ENCODE measurements around the gene TRIP11. TPM values are rescaled to one million over a fixed set of nuclear protein-coding genes. Genes with fewer than 3 reads are reported as not detected.
A peak's percentile ranks its signal among the peaks of the same experiment; 100 is the strongest.
"Not testable (repeated sequence)": the region's sequence is repeated elsewhere in the genome, so short reads cannot be mapped to it uniquely, and the experiment has no call there.

Gene TRIP11
- total and polyA plus RNA-seq, 5 donors from 2014 or later: 39.8 to 55.9 (median 43.9) TPM

DNA sequence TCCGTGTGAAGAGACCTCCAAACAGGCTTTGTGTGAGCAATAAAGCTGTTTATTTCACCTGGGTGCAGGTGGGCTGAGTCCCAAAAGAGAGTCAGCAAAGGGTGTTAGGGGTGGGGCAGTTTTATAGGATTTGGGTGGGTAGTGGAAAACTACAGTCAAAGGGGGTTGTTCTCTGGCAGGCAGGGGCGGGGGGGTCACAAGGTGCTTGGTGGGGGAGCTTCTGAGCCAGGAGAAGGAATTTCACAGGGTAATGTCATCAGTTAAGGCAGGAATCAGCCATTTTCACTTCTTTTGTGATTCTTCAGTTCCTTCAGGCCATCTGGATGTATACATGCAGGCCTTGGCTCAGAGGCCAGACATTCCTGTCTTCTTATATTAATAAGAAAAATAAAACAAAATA lies 1.9 kb upstream of the TRIP11 start:
- Mint-ChIP-seq H3K27ac (peak overlapping the region in 1 of 3 donors; percentile 91), H3K4me3 (peak overlapping the region in 3 of 4 donors; percentile 11 to 59 (median 58)), H3K4me1 (peaks cover 22 to 37% (median 34%) of the 10 kb centered on the region in 4 donors)
- H3K9me3 ChIP-seq (ENCODE audit: control insufficient read depth in 2 of 2, low read length in 2 of 2); H3K9me3 Mint-ChIP-seq; H3K27me3 ChIP-seq (ENCODE audit: control insufficient read depth, insufficient read depth, low read length); H3K27ac ChIP-seq (ENCODE audit: insufficient read depth, low read length, poor library complexity, severe bottlenecking); ATAC-seq (ENCODE audit: low read depth in 2 of 2); H3K4me3 ChIP-seq (ENCODE audit: low read depth, low read length); H3K27me3 Mint-ChIP-seq; H3K36me3 Mint-ChIP-seq; H3K36me3 ChIP-seq (ENCODE audit: control insufficient read depth, insufficient read depth, low read length); DNase-seq: not testable (repeated sequence)
- peaks cover 35% of the 10 kb centered on the region for H3K4me1 ChIP-seq (ENCODE audit: control insufficient read depth, insufficient read depth, low read length, poor library complexity, severe bottlenecking)

DNA sequence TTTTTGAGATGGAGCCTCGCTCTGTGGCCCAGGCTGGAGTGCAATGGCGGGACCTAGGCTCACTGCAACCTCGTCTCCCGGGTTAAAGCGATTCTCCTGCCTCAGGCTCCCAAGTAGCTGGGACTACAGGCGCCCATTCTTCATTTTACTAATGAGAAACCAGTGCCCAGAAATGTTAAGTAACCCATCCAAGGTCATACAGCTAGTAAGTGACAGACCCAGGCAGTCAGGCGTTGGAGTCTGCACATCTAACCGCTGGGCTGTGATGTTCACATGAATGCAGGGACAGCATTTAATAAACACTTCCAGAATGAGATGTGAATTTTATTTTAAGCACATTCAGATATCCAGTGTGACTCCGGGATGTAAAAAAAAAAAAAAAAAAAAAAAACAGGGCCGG lies 1.3 kb upstream of the TRIP11 start:
- Mint-ChIP-seq H3K27ac (peak overlapping the region in 2 of 3 donors; percentile 42 to 91), H3K4me1 (peaks cover 26 to 42% (median 37%) of the 10 kb centered on the region in 4 donors), H3K27me3 (no peaks in the 10 kb centered on the region), H3K9me3 (no peaks in the 10 kb centered on the region), H3K4me3 (peak overlapping the region in 3 of 4 donors; percentile 11 to 100 (median 99)), H3K36me3 (peaks cover 7% of the 10 kb centered on the region)
- DNase-seq: no peak
- peaks cover 0 to 4% of the 10 kb centered on the region in 2 experiments for H3K9me3 ChIP-seq (ENCODE audit: control insufficient read depth in 2 of 2, low read length in 2 of 2)
- peaks cover 38% of the 10 kb centered on the region for H3K4me1 ChIP-seq (ENCODE audit: control insufficient read depth, insufficient read depth, low read length, poor library complexity, severe bottlenecking)
- peak overlapping the region; percentile 89 for H3K27ac ChIP-seq (ENCODE audit: insufficient read depth, low read length, poor library complexity, severe bottlenecking)
- ATAC-seq (ENCODE audit: low read depth in 2 of 2): no peak
- H3K27me3 ChIP-seq (ENCODE audit: control insufficient read depth, insufficient read depth, low read length): no peaks in the 10 kb centered on the region
- H3K4me3 ChIP-seq (ENCODE audit: low read depth, low read length): peak overlapping the region; percentile 98
- H3K36me3 ChIP-seq (ENCODE audit: control insufficient read depth, insufficient read depth, low read length): no peaks in the 10 kb centered on the region

DNA sequence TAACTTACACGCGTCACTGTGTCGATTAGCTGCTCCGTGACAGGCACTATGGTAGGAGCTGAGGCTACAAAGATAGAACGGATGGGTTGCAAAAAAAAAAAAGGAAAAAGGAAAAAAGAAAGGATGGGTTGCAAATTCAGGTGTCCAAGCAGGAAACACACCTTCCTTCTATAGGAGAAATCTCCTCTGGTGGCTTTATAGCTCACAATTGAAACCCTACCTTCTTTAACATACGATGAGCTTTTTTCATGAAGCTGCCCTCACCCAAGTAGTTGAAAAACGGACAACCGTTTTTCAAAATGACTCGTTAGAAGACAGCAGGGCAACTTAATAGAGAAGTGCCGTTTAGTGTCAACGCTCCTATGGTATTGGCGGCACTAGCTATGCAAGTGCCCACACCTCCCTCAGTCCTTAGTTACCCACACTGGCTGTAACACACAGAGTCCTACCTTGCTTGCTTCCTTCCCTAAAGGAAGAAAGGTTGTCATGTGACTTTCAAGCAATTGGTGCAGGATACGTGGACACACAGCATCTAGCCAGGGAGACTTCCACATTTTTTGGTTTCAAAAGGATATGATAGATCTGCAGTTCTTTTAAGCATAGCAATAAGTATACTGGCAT lies 682 bp upstream of the TRIP11 start:
- DNase-seq: peak in 1 of 3 donors; percentile 61
- peak overlapping the region in 2 of 3 donors; percentile 99 for H3K27ac Mint-ChIP-seq
- H3K9me3 ChIP-seq (ENCODE audit: control insufficient read depth in 2 of 2, low read length in 2 of 2): no peaks in the 10 kb centered on the region
- no peak for ATAC-seq (ENCODE audit: low read depth in 2 of 2)
- H3K4me1 Mint-ChIP-seq: peaks cover 31 to 49% (median 40%) of the 10 kb centered on the region in 4 donors
- peak overlapping the region; percentile 96 to 100 (median 98) for H3K4me3 Mint-ChIP-seq
- no peaks in the 10 kb centered on the region for H3K27me3 Mint-ChIP-seq
- no peaks in the 10 kb centered on the region for H3K9me3 Mint-ChIP-seq
- no peaks in the 10 kb centered on the region for H3K36me3 ChIP-seq (ENCODE audit: control insufficient read depth, insufficient read depth, low read length)
- H3K27me3 ChIP-seq (ENCODE audit: control insufficient read depth, insufficient read depth, low read length): no peaks in the 10 kb centered on the region
- H3K4me3 ChIP-seq (ENCODE audit: low read depth, low read length): peak overlapping the region; percentile 98
- peaks cover 7% of the 10 kb centered on the region for H3K36me3 Mint-ChIP-seq
- H3K27ac ChIP-seq (ENCODE audit: insufficient read depth, low read length, poor library complexity, severe bottlenecking): peak overlapping the region; percentile 89
- peaks cover 38% of the 10 kb centered on the region for H3K4me1 ChIP-seq (ENCODE audit: control insufficient read depth, insufficient read depth, low read length, poor library complexity, severe bottlenecking)

DNA sequence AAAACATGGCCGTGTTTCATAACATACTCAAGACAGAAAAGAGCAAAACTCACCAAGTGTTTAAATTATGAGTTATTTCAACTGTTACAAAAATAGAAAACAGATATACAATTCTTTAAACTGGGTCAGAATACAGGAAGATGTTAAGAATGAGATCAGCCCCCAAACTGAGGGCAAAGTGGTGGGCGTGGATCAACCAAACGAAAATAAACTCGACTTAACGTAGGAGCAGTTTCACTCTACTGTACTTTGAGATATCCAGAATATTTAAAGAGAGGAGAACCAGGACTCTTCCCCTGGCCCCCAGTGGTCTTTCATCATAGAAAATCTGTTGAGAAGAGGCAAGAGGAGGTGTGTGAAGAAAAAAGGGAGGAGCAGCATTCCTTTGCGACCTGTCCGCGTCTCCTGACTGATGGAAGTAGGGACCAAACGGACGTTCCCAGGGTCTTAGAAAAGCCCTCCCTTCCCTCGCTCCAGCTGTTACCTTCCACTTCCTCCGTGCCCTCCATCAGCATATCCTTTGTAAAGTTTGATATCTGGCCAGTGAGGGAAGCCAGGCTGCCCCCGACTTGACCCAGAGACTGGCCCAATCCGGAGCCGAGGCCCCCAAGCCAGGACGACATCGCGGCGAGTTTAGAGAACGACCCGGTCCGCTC lies 668 bp downstream of the TRIP11 start:
- DNase-seq (peak in 2 of 3 donors; percentile 26 to 44), ATAC-seq (ENCODE audit: low read depth in 2 of 2) (no peak)
- Mint-ChIP-seq H3K27ac (peak overlapping the region in 2 of 3 donors; percentile 99), H3K4me3 (peak overlapping the region; percentile 96 to 100 (median 98)), H3K36me3 (peaks cover 7% of the 10 kb centered on the region), H3K27me3 (no peaks in the 10 kb centered on the region), H3K9me3 (no peaks in the 10 kb centered on the region), H3K4me1 (peaks cover 31 to 59% (median 40%) of the 10 kb centered on the region in 4 donors)
- peaks cover 38% of the 10 kb centered on the region for H3K4me1 ChIP-seq (ENCODE audit: control insufficient read depth, insufficient read depth, low read length, poor library complexity, severe bottlenecking)
- no peaks in the 10 kb centered on the region for H3K27me3 ChIP-seq (ENCODE audit: control insufficient read depth, insufficient read depth, low read length)
- peak overlapping the region; percentile 89 for H3K27ac ChIP-seq (ENCODE audit: insufficient read depth, low read length, poor library complexity, severe bottlenecking)
- H3K4me3 ChIP-seq (ENCODE audit: low read depth, low read length): peak overlapping the region; percentile 98
- H3K9me3 ChIP-seq (ENCODE audit: control insufficient read depth in 2 of 2, low read length in 2 of 2): no peaks in the 10 kb centered on the region
- H3K36me3 ChIP-seq (ENCODE audit: control insufficient read depth, insufficient read depth, low read length): no peaks in the 10 kb centered on the region

DNA sequence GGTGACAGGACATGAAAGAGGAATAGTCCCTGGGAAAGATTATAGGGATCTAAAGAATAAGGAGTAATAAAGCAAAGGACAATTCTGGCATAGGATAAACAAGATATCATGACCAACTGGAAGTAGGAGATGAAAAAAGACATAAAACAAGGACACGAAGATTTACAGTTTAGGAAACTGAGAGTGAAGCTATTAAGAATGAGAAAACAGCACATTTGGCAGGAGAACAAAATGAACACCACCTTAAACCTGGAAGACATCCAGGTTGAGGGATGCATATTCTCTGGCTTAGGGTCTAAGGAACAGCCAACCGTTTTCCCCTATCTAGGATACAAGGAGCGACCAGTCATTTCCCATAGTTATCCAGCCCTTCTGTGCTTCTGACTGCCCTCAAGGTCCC lies 1.9 kb downstream of the TRIP11 start:
- peaks cover 38 to 67% (median 49%) of the 10 kb centered on the region in 4 donors for H3K4me1 Mint-ChIP-seq
- no peak for ATAC-seq (ENCODE audit: low read depth in 2 of 2)
- peaks cover 38% of the 10 kb centered on the region for H3K4me1 ChIP-seq (ENCODE audit: control insufficient read depth, insufficient read depth, low read length, poor library complexity, severe bottlenecking)

DNA sequence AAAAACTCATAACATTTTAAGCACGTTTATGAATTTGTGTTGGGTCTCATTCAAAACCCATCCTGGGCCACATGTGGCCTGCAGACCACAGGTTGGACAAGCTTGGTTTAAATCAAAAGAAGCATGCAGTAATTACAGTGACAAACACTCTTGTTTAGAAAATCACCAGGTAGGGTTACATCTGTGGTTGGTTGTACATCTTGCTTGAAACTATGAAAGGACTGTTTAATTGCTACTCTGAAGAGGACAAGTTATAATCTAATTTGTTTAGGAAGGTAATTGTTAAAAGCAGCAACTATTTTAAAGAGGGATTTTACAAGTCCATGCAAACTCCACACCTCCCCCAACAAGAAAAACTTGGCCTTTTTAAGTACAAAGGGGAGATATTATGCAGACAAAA lies 4.0 kb downstream of the TRIP11 start:
- Mint-ChIP-seq H3K9me3 (no peaks in the 10 kb centered on the region), H3K36me3 (peaks cover 7% of the 10 kb centered on the region), H3K4me1 (peaks cover 38 to 67% (median 48%) of the 10 kb centered on the region in 4 donors), H3K4me3 (peak overlapping the region; percentile 1 to 97 (median 33)), H3K27me3 (no peaks in the 10 kb centered on the region), H3K27ac (peak overlapping the region in 1 of 3 donors; percentile 36)
- Histone ChIP-seq H3K4me1 (ENCODE audit: control insufficient read depth, insufficient read depth, low read length, poor library complexity, severe bottlenecking) (peaks cover 32% of the 10 kb centered on the region), H3K4me3 (ENCODE audit: low read depth, low read length) (peak overlapping the region; percentile 23), H3K27ac (ENCODE audit: insufficient read depth, low read length, poor library complexity, severe bottlenecking) (peak overlapping the region; percentile 8), H3K36me3 (ENCODE audit: control insufficient read depth, insufficient read depth, low read length) (peaks cover 10% of the 10 kb centered on the region), H3K27me3 (ENCODE audit: control insufficient read depth, insufficient read depth, low read length) (no peaks in the 10 kb centered on the region), H3K9me3 (ENCODE audit: control insufficient read depth in 2 of 2, low read length in 2 of 2) (no peaks in the 10 kb centered on the region)
- ATAC-seq (ENCODE audit: low read depth in 2 of 2) (no peak), DNase-seq (no peak)

More for the DNA sequence above, 1.9 kb downstream of the TRIP11 start:
- no peak for DNase-seq
- Histone ChIP-seq H3K27me3 (ENCODE audit: control insufficient read depth, insufficient read depth, low read length) (no peaks in the 10 kb centered on the region), H3K27ac (ENCODE audit: insufficient read depth, low read length, poor library complexity, severe bottlenecking) (no peak overlapping the region), H3K9me3 (ENCODE audit: control insufficient read depth in 2 of 2, low read length in 2 of 2) (no peaks in the 10 kb centered on the region), H3K4me3 (ENCODE audit: low read depth, low read length) (peak overlapping the region; percentile 98), H3K36me3 (ENCODE audit: control insufficient read depth, insufficient read depth, low read length) (no peaks in the 10 kb centered on the region)
- peaks cover 7% of the 10 kb centered on the region for H3K36me3 Mint-ChIP-seq
- peak overlapping the region in 2 of 3 donors; percentile 76 to 78 for H3K27ac Mint-ChIP-seq
- no peaks in the 10 kb centered on the region for H3K27me3 Mint-ChIP-seq
- peak overlapping the region; percentile 85 to 99 (median 96) for H3K4me3 Mint-ChIP-seq
- no peaks in the 10 kb centered on the region for H3K9me3 Mint-ChIP-seq

DNA sequence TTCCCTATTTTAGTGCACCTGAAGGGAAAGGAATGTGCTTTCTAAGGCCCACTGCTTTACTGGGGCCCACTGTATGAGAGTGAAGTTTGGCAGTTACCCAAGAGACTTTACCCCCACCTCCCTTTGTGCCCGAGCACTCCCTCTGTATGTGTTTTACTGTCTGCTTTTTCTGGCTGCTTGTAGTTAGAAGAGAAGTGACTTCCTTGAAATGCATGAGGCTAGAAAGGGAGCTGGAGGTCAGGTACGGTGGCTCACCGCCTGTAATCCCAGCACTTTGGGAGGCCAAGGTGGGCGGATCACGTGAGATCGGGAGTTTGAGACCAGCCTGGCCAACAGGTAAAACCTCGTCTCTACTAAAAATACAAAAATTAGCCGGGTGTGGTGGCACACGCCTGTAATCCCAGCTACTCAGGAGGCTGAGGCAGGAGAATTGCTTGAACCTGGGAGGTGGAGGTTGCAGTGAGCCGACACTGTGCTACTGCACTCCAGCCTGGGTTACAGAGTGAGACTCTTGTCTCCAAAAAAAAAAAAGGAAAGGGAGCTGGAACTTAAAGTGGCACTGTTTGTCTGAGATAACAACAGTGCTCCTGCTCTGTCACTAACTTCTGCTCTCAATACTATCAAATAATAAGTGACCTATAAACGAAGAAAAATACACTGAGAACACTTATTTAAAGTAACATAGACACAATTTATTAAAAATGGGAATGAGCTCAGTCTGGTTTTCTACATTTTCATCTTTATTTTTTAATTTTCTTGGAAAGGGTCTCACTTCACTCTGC lies 5.8 kb downstream of the TRIP11 start:
- ATAC-seq (ENCODE audit: low read depth in 2 of 2) (no peak), DNase-seq (no peak)
- Mint-ChIP-seq H3K9me3 (no peaks in the 10 kb centered on the region), H3K36me3 (peaks cover 7% of the 10 kb centered on the region), H3K4me3 (peak overlapping the region in 3 of 4 donors; percentile 21 to 29 (median 29)), H3K27ac (peak overlapping the region in 2 of 3 donors; percentile 50 to 83), H3K27me3 (no peaks in the 10 kb centered on the region), H3K4me1 (peaks cover 29 to 53% (median 40%) of the 10 kb centered on the region in 4 donors)
- no peaks in the 10 kb centered on the region for H3K27me3 ChIP-seq (ENCODE audit: control insufficient read depth, insufficient read depth, low read length)
- H3K4me1 ChIP-seq (ENCODE audit: control insufficient read depth, insufficient read depth, low read length, poor library complexity, severe bottlenecking): peaks cover 20% of the 10 kb centered on the region
- H3K4me3 ChIP-seq (ENCODE audit: low read depth, low read length): no peak overlapping the region
- peaks cover 13% of the 10 kb centered on the region for H3K36me3 ChIP-seq (ENCODE audit: control insufficient read depth, insufficient read depth, low read length)
- no peak overlapping the region for H3K27ac ChIP-seq (ENCODE audit: insufficient read depth, low read length, poor library complexity, severe bottlenecking)
- no peaks in the 10 kb centered on the region for H3K9me3 ChIP-seq (ENCODE audit: control insufficient read depth in 2 of 2, low read length in 2 of 2)
